NCI-H446 treated with DMSO at 0.1 percent for 48 hours (cell line): ENCODE data around the gene SPINT1.

Experiments used
- DNase-seq: peaks from one replicate; lab custom pipeline; 2025; lab: John Stamatoyannopoulos, UW

The SPINT1 gene

DNA sequence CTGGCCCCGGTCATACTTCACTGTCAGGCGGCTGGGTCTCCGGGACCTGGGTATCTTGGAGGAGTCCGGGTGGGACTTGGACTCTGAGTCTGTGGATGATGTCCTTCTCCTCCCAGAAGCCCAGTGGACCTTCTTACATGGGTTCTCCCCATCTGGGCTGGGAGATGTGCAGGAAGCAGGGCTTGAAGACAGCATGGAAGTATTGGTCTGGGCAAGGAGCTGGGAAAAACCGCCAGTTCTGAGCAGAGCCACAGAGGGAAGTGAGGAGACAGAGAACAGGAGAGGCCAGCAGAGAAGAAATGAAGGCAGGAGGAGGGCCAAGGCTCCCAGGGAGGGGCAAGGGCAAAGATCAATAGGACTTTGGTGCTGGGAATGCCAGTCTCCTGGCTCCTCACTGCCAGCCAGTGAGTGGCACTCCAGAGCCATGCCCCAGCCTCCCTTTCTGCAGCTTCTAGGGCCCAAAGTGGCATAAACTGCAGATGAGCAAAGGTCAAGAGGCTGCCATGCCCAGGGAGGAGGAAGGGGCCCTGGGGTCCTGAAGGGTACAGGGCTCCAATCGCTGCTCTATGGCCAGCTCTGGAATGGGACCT is 15.3 kb upstream of the SPINT1 start, which contains the start of gene PPP1R14D:
Gene PPP1R14D (minus strand): TSS at position 262 of the 590 bp plus-strand sequence. CDS start 67 bp downstream, at position 195.
- DNase-seq: no peak

DNA sequence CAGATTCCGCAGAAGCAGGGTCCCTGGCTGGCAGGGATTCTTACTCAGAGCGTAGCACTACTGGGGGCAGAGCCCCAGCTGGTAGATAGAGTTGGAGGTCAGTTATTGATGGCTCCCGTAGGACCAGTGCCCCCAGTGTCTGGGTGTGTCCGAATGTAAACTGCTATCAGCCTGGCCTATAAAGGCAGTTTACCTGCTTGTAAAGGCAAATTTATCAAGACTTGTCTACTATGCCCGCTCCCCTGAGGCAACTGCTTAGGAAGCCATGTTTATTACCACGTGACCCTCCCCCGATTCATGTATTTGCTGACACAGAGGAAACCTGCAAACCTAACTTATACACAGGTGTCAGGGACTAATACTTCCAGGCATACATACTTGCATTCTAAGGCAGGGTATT is 14.7 kb upstream of the SPINT1 start:
- DNase-seq: no peak

DNA sequence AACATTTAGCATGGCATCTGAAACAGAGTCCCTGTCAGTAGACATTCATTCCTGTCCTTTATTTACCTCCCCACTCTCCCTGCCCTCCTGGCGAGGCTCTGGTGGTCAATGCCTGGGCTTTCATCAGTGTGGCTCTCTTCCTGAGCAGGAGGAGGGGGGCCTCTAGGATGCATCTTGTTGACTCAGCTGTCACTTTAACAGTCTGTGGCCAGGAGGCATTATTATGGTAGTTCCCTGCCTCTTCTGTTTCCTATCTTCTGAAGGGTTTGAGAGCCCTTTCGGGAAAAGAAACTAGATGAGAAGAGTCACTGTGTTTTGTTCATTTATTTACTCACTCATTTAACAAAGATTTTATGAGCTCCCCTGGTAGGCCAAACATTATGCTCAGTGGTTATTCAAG is 13.0 kb upstream of the SPINT1 start:
- no peak for DNase-seq

DNA sequence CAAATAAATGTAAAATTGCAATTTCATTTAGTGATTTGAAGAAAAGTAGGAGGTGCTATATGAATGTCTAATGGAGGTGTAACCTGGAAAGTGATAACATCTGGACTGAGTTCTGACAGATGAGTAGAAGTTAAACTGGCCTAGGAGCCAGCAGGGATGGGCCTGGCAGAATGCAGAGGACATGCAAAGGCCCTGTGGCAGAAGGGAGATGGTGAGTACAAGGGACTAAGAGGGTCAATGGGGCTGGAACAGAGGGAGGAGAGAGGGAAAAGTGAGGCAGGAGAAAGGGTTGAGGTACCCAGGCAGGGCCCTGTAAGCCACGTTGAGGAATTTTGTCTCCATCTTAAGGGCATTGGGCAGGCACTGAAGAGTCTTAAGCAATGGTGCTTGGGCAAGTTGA is 12.0 kb upstream of the SPINT1 start:
- DNase-seq: no peak

DNA sequence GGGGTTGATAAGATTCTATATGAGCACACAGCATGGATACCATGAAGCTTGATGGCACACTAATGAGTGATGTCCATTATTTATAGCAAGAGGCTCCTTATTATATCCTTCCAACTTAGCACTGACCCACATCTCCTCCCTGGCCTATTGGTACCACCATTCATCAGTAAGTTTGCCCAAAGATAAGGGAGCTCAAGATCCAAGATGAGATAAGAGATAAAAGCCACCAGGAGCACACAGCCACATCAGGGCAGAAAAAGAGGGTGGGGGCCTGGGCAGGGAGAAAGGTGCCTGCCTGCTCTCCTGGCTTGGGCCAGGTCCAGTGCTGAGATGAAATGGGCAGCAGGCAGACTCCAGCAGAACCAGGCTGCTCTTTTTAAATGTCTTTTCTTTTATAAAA is 10.9 kb upstream of the SPINT1 start:
- no peak for DNase-seq

DNA sequence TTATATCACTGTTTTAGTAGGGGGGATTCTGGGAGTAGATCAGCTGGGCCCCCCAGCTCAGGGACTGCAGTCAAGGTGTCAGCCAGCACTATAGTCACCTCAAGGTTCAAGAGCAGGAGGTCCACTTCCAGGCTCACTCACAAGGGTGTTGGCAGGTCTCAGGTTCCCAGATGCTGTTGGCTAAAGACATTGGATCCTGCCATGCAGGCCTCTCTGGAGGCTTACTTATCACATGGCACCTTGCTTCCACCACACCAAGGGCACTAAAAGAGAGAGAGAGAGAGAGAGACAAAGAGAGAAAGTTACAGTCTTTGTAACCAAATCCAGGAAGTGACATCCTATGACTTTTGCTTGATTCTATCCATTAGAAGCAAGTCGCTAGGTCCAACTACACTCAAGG is 7.8 kb upstream of the SPINT1 start:
- no peak for DNase-seq

DNA sequence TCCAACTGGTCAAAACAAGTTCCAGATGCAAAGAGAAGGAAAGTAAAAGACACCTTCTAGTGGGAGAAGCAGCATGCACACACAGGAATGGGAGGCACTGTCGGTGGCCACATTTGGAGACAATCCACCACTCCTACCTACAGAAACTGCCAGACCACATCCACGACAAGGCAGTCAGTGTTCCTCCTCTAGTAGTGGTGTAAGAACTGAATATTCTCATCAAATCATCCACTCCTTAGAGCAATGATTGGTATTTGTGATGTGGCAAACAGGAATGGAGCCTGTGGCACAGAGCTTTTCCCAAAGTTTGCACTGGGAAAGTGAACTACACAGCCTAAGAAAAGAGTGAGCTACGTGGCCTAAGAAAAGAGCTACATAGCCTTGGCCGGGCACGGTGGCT is 5.1 kb upstream of the SPINT1 start:
- DNase-seq: no peak

DNA sequence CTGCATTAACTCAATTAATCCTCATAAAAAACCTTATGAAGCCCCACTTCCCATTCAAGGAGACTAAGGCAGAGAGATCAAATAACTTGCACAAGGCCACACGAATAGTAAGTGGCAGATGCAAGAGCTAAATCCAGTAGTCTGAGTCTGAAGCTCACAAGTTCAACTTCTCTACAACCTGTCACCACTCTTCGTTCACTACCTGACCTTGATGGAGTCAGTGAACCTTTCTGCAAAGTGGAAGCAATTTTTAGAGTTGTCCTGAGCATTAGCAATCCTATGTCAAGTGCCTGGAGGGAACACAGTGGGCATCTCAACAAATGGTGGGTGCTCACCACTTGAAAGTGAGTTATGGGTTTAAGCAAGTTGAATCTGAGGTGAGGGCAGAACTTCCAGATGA is 2.1 kb upstream of the SPINT1 start:
- DNase-seq: no peak

DNA sequence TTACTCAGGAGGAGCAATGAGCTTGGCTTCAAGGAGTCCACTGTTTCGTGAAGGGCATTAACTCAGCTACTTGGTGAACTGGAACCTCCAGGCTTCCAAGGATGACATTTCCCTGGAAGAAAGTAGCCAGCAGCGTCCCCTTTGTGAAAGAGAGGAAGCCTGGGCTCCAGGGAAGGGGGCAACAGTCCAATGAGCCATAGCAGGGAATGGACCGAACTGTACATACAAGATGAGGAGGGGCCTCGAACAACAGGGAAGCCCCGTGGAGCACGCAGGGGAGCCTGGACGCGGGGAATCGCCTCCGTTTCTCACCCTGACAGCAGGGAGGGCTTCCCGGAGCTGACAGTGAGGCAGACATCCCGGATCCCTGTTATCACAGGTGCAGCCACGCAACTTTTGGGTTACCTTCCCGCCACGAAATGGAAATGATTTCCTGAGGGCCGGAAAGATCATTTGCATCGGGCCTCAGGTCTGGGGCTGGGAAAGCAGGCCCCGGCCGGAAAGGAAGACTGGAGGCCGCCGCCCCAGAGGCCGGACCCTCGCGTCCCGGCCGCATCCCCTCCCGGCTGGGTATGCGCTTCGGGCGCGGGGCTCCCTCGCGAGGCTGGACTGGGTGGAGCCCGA is 475 bp upstream of the SPINT1 start:
- no peak for DNase-seq

DNA sequence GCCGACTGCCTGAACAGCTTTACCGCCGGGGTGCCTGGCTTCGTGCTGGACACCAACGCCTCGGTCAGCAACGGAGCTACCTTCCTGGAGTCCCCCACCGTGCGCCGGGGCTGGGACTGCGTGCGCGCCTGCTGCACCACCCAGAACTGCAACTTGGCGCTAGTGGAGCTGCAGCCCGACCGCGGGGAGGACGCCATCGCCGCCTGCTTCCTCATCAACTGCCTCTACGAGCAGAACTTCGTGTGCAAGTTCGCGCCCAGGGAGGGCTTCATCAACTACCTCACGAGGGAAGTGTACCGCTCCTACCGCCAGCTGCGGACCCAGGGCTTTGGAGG is 815 bp downstream of the SPINT1 start:
- DNase-seq: no peak

DNA sequence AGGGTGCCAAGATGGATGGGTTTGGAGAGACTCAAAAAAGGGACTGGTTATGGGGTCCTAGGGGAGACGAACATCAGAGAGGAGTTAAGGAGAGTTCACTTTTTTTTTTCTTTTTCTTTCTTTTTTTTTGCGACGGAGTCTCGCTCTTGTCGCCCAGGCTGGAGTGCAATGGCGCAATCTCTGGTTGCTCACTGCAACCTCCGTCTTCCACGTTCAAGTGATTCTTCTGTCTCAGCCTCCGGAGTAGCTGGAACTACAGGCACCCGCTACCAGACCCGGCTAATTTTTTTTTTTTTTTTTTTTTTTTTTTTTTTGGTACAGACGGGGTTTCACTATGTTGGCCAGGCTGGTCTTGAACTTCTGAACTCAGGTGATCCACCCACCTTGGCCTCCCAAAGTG is 1.2 kb downstream of the SPINT1 start:
- DNase-seq: no peak

DNA sequence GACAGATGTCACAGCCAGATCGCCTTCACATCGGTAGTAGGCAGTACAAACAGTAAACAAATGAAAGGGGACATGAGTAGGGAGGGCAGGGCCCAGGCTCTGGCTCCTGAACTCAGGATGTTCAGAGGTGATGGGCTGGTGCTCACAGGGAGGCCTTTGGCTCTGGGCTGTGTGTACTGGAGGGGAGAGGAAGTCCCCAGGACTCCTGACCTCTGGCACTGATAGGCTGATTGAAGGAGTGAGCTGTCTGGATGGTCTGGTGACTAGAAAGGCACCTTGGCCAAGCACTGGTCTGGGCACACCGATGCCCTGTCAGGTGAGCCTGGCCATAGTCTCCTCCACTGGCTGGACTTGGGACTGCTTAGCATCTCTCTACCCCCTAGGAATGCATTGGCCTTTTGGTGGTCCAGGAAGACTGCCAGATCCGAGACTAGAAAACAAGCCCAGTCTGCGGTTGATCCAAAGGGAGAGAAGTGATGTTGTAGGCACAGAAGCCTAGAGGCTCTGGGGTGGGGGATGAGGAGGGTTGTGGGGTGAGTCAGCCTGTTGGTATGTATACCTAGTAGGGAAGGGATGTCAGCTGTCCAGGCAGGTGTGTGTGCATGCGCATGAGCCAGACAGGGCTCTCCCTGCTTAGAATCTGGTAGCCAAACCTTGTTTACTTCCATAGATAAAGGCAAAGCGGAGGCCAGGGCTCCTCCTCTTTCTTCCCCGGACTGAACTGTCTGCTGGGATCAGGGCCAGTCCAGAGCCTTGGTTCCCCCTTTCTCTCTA is 1.9 kb downstream of the SPINT1 start:
- DNase-seq: no peak

DNA sequence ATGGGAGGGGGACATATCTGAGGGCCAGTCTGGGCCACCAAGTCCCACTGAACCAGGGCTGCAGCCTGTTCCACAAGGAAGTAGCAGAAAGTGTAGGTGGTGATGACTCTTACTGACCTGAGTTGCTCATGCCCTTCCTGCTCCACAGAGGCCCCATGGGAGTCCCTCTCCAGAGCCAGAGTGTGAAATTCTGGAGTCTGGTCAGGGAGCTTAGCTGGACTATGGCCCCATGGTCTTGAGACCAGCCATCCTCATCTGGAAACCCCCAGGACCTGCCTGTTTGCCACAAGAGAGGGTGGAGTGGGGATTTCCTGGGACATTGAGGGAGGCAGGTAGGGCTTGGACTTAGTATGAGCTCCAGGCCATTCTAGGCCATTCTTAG is 3.0 kb downstream of the SPINT1 start:
- no peak for DNase-seq

DNA sequence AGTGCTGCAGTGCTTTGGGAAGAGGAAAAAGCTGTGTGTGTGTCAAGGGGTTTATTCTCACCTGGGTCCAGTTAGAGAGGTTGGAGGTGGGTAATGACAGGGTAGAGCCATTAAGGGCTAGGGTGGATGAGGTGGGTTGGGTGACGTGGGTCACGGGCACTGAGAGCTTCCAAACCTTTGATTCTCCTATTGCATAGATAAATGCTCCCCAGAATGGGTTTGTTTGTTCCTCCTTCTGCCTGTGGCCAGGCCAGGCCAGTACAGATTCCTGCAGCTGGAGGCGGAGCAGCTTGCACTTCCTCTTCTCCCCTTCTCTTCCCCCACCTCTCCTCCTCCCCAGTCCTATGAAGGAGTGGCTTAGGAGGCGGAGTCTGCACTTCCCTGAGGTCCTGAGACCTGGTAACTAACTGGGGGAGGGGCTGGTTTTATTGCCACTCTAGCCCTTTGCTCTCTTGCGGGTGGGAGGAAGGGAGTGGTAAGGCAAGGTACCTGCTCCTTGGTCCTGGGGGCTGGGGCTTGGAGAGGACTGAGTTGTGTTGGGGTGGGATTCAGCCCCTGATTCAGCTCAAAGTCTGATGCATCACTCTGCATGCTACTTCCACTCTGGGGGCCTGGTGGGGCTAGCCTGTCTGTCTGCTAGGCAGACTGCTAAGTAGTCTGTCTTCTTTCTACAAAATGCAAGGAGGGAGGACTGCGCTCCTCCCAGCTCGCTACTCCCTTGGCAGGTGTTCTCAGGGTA is 3.5 kb downstream of the SPINT1 start:
- no peak for DNase-seq

DNA sequence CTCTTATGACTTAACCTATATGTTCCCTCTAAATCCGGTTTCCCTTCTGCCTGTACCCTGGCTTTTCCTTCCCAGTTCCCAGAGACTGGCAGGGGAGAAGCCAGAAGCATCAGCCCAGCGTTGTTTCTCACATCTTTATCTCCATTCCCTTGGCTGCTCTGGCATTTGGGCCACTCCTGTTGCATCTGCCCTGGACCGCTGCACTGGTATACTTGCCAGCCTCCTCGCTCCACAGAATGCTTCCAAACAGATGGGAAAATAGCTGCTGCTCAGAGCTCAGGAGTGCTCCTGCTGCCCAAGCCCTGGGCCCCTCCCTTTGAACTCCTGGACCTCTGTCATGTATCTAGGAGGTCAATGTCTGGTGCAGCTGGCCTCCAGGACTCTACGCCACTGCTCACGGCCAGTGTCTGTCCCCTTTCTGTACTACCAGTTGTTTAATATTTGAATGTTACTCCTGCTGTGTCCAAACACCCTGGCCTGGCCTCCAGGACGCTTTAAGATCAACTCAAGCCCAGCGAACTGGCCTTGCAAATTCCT is 6.8 kb downstream of the SPINT1 start:
- DNase-seq: no peak

DNA sequence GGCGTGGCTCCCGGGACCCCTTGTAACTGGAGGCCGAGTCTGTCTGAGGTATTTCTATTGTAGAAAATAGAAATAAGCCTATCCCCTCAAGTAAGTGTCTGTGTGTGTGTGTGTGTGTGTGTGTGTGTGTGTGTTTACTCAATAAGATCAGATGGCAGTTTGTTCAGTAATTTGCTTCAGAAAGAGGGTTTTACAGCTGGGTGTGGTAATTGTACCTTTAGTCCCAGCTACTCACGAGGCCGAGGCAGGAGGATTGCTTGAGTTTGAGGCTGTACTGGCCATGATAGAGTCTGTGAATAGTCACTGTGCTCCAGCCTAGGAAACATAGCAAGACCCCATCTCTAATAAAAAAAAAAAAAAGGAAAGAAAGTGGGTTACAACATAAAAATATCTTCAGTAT is 8.7 kb downstream of the SPINT1 start:
- no peak for DNase-seq

DNA sequence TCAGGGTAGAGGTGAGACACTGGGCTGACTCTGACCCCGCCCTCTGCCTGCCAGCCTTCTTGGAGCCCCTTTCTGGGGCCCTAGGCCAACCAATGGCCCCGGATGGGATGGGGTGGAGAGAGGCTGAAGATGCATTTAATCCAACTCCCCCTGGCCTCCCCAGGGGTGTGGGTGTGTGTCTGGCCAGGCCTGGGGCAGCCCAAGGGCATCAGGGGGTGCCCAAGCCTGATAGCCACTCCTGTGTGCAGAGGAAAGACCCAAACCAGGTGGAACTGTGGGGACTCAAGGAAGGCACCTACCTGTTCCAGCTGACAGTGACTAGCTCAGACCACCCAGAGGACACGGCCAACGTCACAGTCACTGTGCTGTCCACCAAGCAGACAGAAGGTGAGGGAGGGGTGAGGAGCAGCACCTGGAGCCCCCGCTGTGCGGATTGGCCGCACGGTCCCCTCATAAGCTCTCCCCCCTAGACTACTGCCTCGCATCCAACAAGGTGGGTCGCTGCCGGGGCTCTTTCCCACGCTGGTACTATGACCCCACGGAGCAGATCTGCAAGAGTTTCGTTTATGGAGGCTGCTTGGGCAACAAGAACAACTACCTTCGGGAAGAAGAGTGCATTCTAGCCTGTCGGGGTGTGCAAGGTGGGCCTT is 9.5 kb downstream of the SPINT1 start:
- no peak for DNase-seq

DNA sequence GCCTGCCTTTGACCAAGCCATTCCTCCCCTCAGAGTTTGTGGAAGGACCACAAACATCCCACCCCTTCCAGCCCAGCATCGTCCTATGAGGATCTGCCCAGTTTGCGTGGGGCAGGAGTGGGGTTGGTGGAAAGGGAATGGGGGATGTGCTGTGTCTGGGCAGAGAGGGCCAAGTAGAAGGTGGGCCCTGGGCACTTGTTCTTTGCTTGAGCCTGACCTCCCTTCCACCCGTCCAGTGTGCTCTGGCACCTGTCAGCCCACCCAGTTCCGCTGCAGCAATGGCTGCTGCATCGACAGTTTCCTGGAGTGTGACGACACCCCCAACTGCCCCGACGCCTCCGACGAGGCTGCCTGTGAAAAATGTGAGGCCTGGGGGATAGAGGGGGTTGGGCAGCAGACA is 10.3 kb downstream of the SPINT1 start:
- no peak for DNase-seq

DNA sequence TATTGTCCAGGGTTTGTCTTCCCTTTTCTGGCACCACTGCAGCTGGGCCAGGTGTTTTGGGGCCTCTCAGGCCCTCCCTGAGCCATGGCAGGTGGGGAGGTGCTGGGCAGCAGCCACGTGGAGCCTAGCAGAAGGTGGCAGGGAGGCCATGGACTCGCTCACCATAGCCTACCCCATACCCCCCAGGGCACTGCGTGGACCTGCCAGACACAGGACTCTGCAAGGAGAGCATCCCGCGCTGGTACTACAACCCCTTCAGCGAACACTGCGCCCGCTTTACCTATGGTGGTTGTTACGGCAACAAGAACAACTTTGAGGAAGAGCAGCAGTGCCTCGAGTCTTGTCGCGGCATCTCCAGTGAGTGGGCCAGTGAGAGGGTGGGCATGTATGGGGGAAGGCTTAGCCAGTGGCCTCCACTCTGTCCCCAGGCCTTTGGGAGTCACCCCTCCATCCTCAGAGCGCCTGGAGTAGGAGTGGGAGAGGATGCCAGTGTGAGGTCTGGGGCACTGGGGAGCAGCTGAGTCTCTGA is 11.9 kb downstream of the SPINT1 start:
- DNase-seq: no peak

DNA sequence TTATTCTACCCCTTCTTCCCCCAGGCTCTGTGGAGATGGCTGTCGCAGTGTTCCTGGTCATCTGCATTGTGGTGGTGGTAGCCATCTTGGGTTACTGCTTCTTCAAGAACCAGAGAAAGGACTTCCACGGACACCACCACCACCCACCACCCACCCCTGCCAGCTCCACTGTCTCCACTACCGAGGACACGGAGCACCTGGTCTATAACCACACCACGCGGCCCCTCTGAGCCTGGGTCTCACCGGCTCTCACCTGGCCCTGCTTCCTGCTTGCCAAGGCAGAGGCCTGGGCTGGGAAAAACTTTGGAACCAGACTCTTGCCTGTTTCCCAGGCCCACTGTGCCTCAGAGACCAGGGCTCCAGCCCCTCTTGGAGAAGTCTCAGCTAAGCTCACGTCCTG is 12.9 kb downstream of the SPINT1 start:
- no peak for DNase-seq

DNA sequence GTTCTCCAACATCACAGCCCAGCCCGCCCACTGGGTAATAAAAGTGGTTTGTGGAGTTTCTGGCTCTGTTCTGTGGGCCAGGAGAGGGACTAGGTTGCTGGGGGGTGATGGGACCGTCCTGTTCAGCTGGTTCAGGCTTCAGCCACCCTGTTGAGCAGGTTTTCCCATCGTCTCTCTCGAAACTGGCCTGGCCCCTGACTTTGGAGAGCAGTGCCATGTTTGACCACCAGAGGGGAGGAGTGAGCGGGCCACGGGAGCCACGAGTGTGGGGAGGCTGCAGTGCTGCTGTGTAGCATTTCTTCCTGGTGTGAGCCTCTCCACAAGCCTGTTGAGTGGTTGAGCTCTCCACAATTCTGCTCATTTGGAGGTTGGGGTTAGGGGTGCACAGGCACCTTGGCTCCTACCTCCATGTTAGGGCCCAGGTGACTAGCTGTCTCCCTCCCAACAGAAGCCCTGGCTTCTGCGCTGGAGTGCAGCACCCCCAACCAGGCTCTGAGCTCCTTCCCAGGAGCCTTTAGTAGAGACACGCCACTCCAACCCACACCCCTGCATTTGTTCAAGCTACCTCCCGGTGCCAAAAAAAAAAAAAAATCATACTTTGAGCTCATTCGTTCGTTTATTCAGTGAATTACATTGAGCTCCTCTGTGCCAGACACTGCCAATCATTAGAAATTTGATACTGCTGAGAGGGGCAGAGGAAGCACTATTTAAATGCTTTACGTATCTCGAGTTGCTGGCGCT is 13.9 kb downstream of the SPINT1 start:
- DNase-seq: peak; percentile 13
